SU-DHL-6 (cell line): ENCODE measurements around the gene XPO5.
A peak's percentile ranks its signal among the peaks of the same experiment; 100 is the strongest.

Experiments
- H2AFZ ChIP-seq: fragments of 200-600 bp; sonication (generic); 2 replicates; pipeline ENCODE4 v1.6.1; 2014; ENCODE audit warnings: low read depth, mild to moderate bottlenecking, moderate library complexity, mixed read lengths, antibody characterized with exemption, low read length; ENCODE audit not compliant: severe bottlenecking
- H3F3A ChIP-seq: fragments of 200-600 bp; shearing (Covaris generic); 2 replicates; pipeline ENCODE4 v1.6.0; 2016; ENCODE audit warnings: antibody characterized with exemption, mild to moderate bottlenecking; ENCODE audit not compliant: insufficient read depth
- H3K27ac ChIP-seq: fragments of 200-600 bp; sonication (generic); 2 replicates; pipeline ENCODE4 v1.5.1; 2016; ENCODE audit warnings: low read depth, mild to moderate bottlenecking, low read length, moderate library complexity, mixed read lengths
- H3K27me3 ChIP-seq: fragments of 200-600 bp; sonication (generic), shearing (Covaris generic); 2 replicates; pipeline ENCODE4 v1.6.0; 2014; ENCODE audit warnings: mild to moderate bottlenecking, low read length
- H3K36me3 ChIP-seq: fragments of 200-600 bp; sonication (generic); 2 replicates; pipeline ENCODE4 v1.6.1; 2014; ENCODE audit warnings: mild to moderate bottlenecking, low read length, mixed read lengths
- H3K4me2 ChIP-seq: fragments of 300-600, 200-600 bp; shearing (Covaris generic), sonication (generic); 2 replicates; pipeline ENCODE4 v1.6.0; 2014; ENCODE audit warnings: low read length, low read depth, mild to moderate bottlenecking; ENCODE audit not compliant: poor library complexity, severe bottlenecking
- H3K4me3 ChIP-seq: fragments of 200-600 bp; sonication (generic); 2 replicates; pipeline ENCODE4 v1.5.1; 2014; ENCODE audit warnings: antibody characterized with exemption, low read length, mild to moderate bottlenecking, mixed read lengths; ENCODE audit not compliant: insufficient read depth, poor library complexity, severe bottlenecking
- H3K79me2 ChIP-seq: fragments of 200-600 bp; sonication (generic); 2 replicates; pipeline ENCODE4 v1.6.1; 2014; ENCODE audit warnings: mild to moderate bottlenecking, low read length, moderate library complexity; ENCODE audit not compliant: insufficient read depth
- H3K9ac ChIP-seq: fragments of 200-600 bp; sonication (generic); 2 replicates; pipeline ENCODE4 v1.7.0; 2014; ENCODE audit warnings: mild to moderate bottlenecking, low read length
- H3K9me2 ChIP-seq: fragments of 200-600 bp; sonication (generic); replicated peaks from 2 replicates; pipeline ENCODE4 v1.6.1; 2014; ENCODE audit warnings: low read length; ENCODE audit not compliant: insufficient read depth
- H3K9me3 ChIP-seq: fragments of 200-600 bp; sonication (generic); 2 replicates; pipeline ENCODE4 v1.6.1; 2014; ENCODE audit warnings: low read length, mixed read lengths; ENCODE audit not compliant: insufficient read depth
- H4K20me1 ChIP-seq: fragments of 200-600 bp; sonication (generic); 2 replicates; pipeline ENCODE4 v1.6.1; 2014; ENCODE audit warnings: low read depth, mild to moderate bottlenecking, antibody characterized with exemption, low read length, moderate library complexity, mixed read lengths
- CTCF ChIP-seq: fragments of 200-600 bp; sonication (generic); IDR thresholded peaks from one replicate; pipeline ENCODE4 v1.5.1; 2017; ENCODE audit warnings: antibody characterized with exemption, mild to moderate bottlenecking, low read length, moderate library complexity; ENCODE audit not compliant: insufficient read depth, poor library complexity, severe bottlenecking
- EZH2phosphoT487 ChIP-seq: fragments of 200-600 bp; sonication (generic), shearing (Covaris generic); conservative IDR thresholded peaks from 2 replicates; pipeline ENCODE4 v1.6.1; 2018; ENCODE audit warnings: mild to moderate bottlenecking, antibody characterized with exemption, low read length, moderate library complexity, mixed read lengths

The XPO5 gene

DNA sequence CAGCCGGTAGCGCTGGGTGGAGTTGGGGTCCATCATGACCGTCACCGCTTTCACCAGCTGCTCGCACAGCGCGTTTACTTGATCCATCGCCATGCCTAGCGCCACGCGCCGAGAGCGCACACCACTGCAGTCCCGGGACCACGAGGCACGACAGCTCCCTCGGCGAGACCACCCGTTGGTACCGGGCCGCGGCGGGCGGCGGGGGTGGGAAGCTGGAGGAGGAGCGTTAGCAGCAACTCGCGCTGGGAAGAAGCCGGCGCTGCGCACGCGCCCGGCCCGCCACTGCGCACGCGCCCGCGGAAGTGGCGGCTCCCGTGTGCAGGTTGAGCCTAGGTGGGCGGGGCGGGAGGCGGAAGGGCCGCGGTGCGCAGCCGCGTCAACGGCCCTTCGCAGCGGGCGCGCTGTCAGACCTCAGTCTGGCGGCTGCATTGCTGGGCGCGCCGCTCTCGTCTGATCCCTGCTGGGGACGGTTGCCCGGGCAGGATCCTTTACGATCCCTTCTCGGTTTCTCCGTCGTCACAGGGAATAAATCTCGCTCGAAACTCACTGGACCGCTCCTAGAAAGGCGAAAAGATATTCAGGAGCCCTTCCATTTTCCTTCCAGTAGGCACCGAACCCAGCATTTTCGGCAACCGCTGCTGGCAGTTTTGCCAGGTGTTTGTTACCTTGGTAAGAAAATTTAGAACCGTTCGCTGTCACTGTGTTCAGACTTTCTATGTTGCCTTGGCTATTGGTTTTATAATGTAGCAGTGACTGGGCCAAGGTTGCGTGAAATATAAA lies at the start of gene XPO5, which contains the start of gene POLH:
XPO5 (minus strand) TSS at position 267 of the 780 bp plus-strand sequence; CDS start at position 93, 174 bp downstream.
POLH (plus strand) TSS at position 414 of the 780 bp plus-strand sequence. CDS start 6,135 bp downstream, outside the sequence.
- TF ChIP-seq EZH2phosphoT487, result no peak
- TF ChIP-seq CTCF, result no peak
- Histone ChIP-seq H3K4me3 (peak within 1 kb of the TSS; percentile 72), H4K20me1 (peaks cover 13% of the 10 kb centered on the region), H3K27me3 (no peaks in the 10 kb centered on the region), H3K27ac (peak within 1 kb of the TSS; percentile 84), H3K9me2 (no peaks in the 10 kb centered on the region), H3F3A (peaks cover 37% of the 10 kb centered on the region), H3K4me2 (peak within 1 kb of the TSS; percentile 77), H2AFZ (peak within 1 kb of the TSS; percentile 63), H3K79me2 (peaks cover 74% of the 10 kb centered on the region), H3K9me3 (no peaks in the 10 kb centered on the region), H3K36me3 (peaks cover 39% of the 10 kb centered on the region), H3K9ac (peak within 1 kb of the TSS; percentile 85)

GRCh38 chr6:43625393-43625992 lies 49.7 kb upstream of the XPO5 start:
- no peaks in the 10 kb centered on the region for H3K27me3 ChIP-seq
- TF ChIP-seq CTCF, result no peak
- TF ChIP-seq EZH2phosphoT487, result no peak
- no peak overlapping the region for H2AFZ ChIP-seq
- H3K4me3 ChIP-seq, result no peak overlapping the region
- H3K27ac ChIP-seq, result no peak overlapping the region
- H3K9ac ChIP-seq, result no peak overlapping the region
- H3F3A ChIP-seq, result peaks cover 10% of the 10 kb centered on the region
- no peaks in the 10 kb centered on the region for H3K9me2 ChIP-seq
- no peaks in the 10 kb centered on the region for H4K20me1 ChIP-seq
- no peak overlapping the region for H3K4me2 ChIP-seq
- H3K36me3 ChIP-seq, result no peaks in the 10 kb centered on the region
- peaks cover 20% of the 10 kb centered on the region for H3K79me2 ChIP-seq
- no peaks in the 10 kb centered on the region for H3K9me3 ChIP-seq

GRCh38 chr6:43624786-43625288 lies 49.0 kb upstream of the XPO5 start:
- Histone ChIP-seq H3K9ac (no peak overlapping the region), H3K36me3 (0 out of 2 replicates have a peak, but pooled peaks cover 4% of the 10 kb centered on the region), H3K9me2 (no peaks in the 10 kb centered on the region), H3F3A (peaks cover 12% of the 10 kb centered on the region), H3K9me3 (no peaks in the 10 kb centered on the region), H3K4me3 (no peak overlapping the region), H3K4me2 (no peak overlapping the region), H3K27me3 (no peaks in the 10 kb centered on the region), H3K79me2 (peaks cover 20% of the 10 kb centered on the region), H3K27ac (no peak overlapping the region), H4K20me1 (no peaks in the 10 kb centered on the region), H2AFZ (no peak overlapping the region)
- TF ChIP-seq EZH2phosphoT487 (no peak), CTCF (no peak)
